A549 (cell line): ENCODE measurements around the gene ARHGAP18. TPM values are rescaled to one million over a fixed set of nuclear protein-coding genes. Genes with fewer than 3 reads are reported as not detected.

ENCODE experiments used
- ATAC-seq, 2 experiments: fragments of 200-7000 bp in 1 of 2; fragments of >200 bp in 1 of 2; cut with Nextera tagmentation in 1 of 2; cut with Tn5 transposase in 1 of 2; 3 replicates each; pipeline versions ENCODE4 v1.8.0 to v1.9.1; 2018 to 2020; ENCODE audit warnings: mild to moderate bottlenecking in 1 of 2, moderate library complexity in 1 of 2
- CTCF ChIA-PET: fragments of 300-600 bp; sonication (Branson Sonifier 250); formaldehyde crosslinking; extraction: SDS; loops from one replicate; lab custom pipeline; 2021; ENCODE audit warnings: antibody characterized with exemption, inconsistent platforms; lab: Yijun Ruan, JAX
- POLR2A ChIA-PET: fragments of 350-600 bp; formaldehyde crosslinking; extraction: SDS; loops from one replicate; lab custom pipeline; 2021; ENCODE audit warnings: antibody characterized with exemption, inconsistent platforms; lab: Yijun Ruan, JAX
- DNase-seq, 2 experiments: peaks; one replicate each; pipeline versions ENCODE4 v3.0.0 to v3.0.0-alpha.2; 2011 to 2016; ENCODE audit warnings: low read depth in 1 of 2, low spot score in 1 of 2
- FAIRE-seq: peaks from 2 replicates; lab custom pipeline; 2011; peaks lifted over from hg19 to GRCh38; lab: Jason Lieb, UNC
- H3K27ac ChIP-seq, 2 experiments: fragments of >200 bp; sonication (Bioruptor Twin); formaldehyde crosslinking; 3 replicates each; pipeline ENCODE4 v1.5.1; 2016 to 2017
- H3K4me1 ChIP-seq: fragments of >200 bp; sonication (Bioruptor Twin); formaldehyde crosslinking; 3 replicates; pipeline ENCODE4 v1.6.1; 2016
- H3K4me2 ChIP-seq: fragments of >200 bp; sonication (Bioruptor Twin); formaldehyde crosslinking; 3 replicates; pipeline ENCODE4 v1.6.1; 2016
- H3K4me3 ChIP-seq: fragments of >200 bp; sonication (Bioruptor Twin); formaldehyde crosslinking; 3 replicates; pipeline ENCODE4 v1.5.1; 2016
- H3K9me3 ChIP-seq: fragments of >200 bp; sonication (Bioruptor Twin); formaldehyde crosslinking; 3 replicates; pipeline ENCODE4 v1.6.1; 2016
- CBX2 ChIP-seq: fragments of 200-600 bp; sonication (generic); IDR thresholded peaks from 2 replicates; pipeline ENCODE4 v1.6.1; 2016; ENCODE audit warnings: low read depth, mild to moderate bottlenecking, borderline replicate concordance
- CEBPB ChIP-seq, 2 experiments: fragments of >200 bp in 1 of 2; sonication (Bioruptor Twin) in 1 of 2; formaldehyde crosslinking in 1 of 2; IDR thresholded peaks; 2 replicates each; pipeline ENCODE4 v1.6.1; 2012 to 2016
- EHMT2 ChIP-seq: fragments of 200-600 bp; sonication (generic); IDR thresholded peaks from 2 replicates; pipeline ENCODE4 v1.6.1; 2016; ENCODE audit warnings: antibody characterized with exemption, low read depth, mild to moderate bottlenecking, moderate library complexity
- ESRRA ChIP-seq: fragments of 150-350 bp; IDR thresholded peaks from 2 replicates; pipeline ENCODE4 v1.6.1; 2014; ENCODE audit warnings: mild to moderate bottlenecking, low read length, borderline replicate concordance
- FOSB ChIP-seq: fragments of 250-450 bp; sonication (Bioruptor Pico); IDR thresholded peaks from 2 replicates; pipeline ENCODE4 v1.5.0; 2020; ENCODE audit warnings: mild to moderate bottlenecking, moderate library complexity
- HDAC2 ChIP-seq: fragments of 200-600 bp; sonication (generic); IDR thresholded peaks from 2 replicates; pipeline ENCODE4 v1.6.1; 2016
- HEYL ChIP-seq: fragments of 250-450 bp; sonication (Bioruptor Pico); IDR thresholded peaks from 2 replicates; pipeline ENCODE4 v1.8.0; 2021; ENCODE audit warnings: mild to moderate bottlenecking, moderate library complexity
- HOXB5 ChIP-seq: fragments of 250-450 bp; sonication (Bioruptor Pico); IDR thresholded peaks from 2 replicates; pipeline ENCODE4 v1.5.0; 2020; ENCODE audit warnings: mild to moderate bottlenecking, moderate library complexity
- MAFK ChIP-seq: fragments of 450-650 bp; IDR thresholded peaks from 2 replicates; pipeline ENCODE4 v1.6.1; 2014; ENCODE audit not compliant: partially characterized antibody
- MAZ ChIP-seq: fragments of 150-350 bp; IDR thresholded peaks from 2 replicates; pipeline ENCODE4 v1.6.1; 2014; ENCODE audit warnings: antibody characterized with exemption, low read depth, low read length, borderline replicate concordance
- MYC ChIP-seq: IDR thresholded peaks from 2 replicates; pipeline ENCODE4 v1.6.1; 2012; ENCODE audit warnings: mild to moderate bottlenecking, inconsistent platforms, low read length, improper control_type of control experiment, borderline replicate concordance
- NFE2L2 ChIP-seq: fragments of 150-350 bp; conservative IDR thresholded peaks from 2 replicates; pipeline ENCODE4 v1.6.1; 2014; ENCODE audit warnings: low read length
- NR3C1 ChIP-seq: fragments of >200 bp; sonication (Bioruptor Twin); formaldehyde crosslinking; IDR thresholded peaks from 3 replicates; pipeline ENCODE4 v1.6.1; 2017
- PHF8 ChIP-seq: fragments of 200-600 bp; sonication (generic); IDR thresholded peaks from 2 replicates; pipeline ENCODE4 v1.6.1; 2016; ENCODE audit warnings: low read depth, mild to moderate bottlenecking, antibody characterized with exemption, moderate library complexity, borderline replicate concordance
- RARB ChIP-seq: fragments of 250-450 bp; sonication (Bioruptor Pico); IDR thresholded peaks from 2 replicates; pipeline ENCODE4 v1.8.0; 2021; ENCODE audit warnings: mild to moderate bottlenecking, moderate library complexity
- RFX5 ChIP-seq: fragments of 450-650 bp; IDR thresholded peaks from 2 replicates; pipeline ENCODE4 v1.7.1; 2014; ENCODE audit warnings: antibody characterized with exemption, mild to moderate bottlenecking, moderate library complexity
- SREBF2 ChIP-seq: fragments of 450-650 bp; IDR thresholded peaks from 2 replicates; pipeline ENCODE4 v1.6.1; 2014; ENCODE audit warnings: mild to moderate bottlenecking, moderate library complexity
- ZC3H11A ChIP-seq: fragments of 450-650 bp; IDR thresholded peaks from 2 replicates; pipeline ENCODE4 v1.6.1; 2014; ENCODE audit warnings: antibody characterized with exemption, mild to moderate bottlenecking
- ZNF302 ChIP-seq: fragments of 250-450 bp; sonication (Bioruptor Pico); IDR thresholded peaks from 2 replicates; pipeline ENCODE4 v1.9.0; 2021; ENCODE audit warnings: inconsistent platforms, mild to moderate bottlenecking, moderate library complexity
- ZSCAN20 ChIP-seq: fragments of 250-450 bp; sonication (Bioruptor Pico); IDR thresholded peaks from 2 replicates; pipeline ENCODE4 v1.8.0; 2022; ENCODE audit warnings: mild to moderate bottlenecking, moderate library complexity
- WGBS: methylation state at CpG from one replicate; pipeline ENCODE4 v1.1.6; 2017; ENCODE audit errors: missing lambda C conversion rate; 5-methylcytosine and 5-hydroxymethylcytosine counted together
- polyA plus RNA-seq, 4 experiments: library from polyadenylated mRNA; depleted of rRNA in 3 of 4; stranded (reverse); fragments of >200 nt; fragmentation: RNase III in 1 of 4; extraction: RNeasy Plus Mini Kit Qiagen cat#74134 plus additional on column Dnase treatment in 1 of 4; gene quantifications; 2 replicates in 3 of 4; 3 replicates in 1 of 4; pipeline ENCODE4 v1.2.3, GENCODE V29; 2011 to 2017
- TF ChIP-seq, protein P1 (sequence below): IDR thresholded peaks from 2 replicates; pipeline ENCODE4 v1.6.1; 2012; ENCODE audit warnings: low read depth, borderline replicate concordance
- TF ChIP-seq, protein P2 (sequence below): fragments of >200 bp; sonication (Bioruptor Twin); formaldehyde crosslinking; IDR thresholded peaks from 2 replicates; pipeline ENCODE4 v1.6.1; 2016
- TF ChIP-seq, protein P3 (sequence below): fragments of >200 bp; sonication (Bioruptor Twin); formaldehyde crosslinking; IDR thresholded peaks from 3 replicates; pipeline ENCODE4 v1.5.1; 2016
- TF ChIP-seq, protein P4 (sequence below): IDR thresholded peaks from 2 replicates; pipeline ENCODE4 v1.6.1; 2012

The ARHGAP18 gene
- polyA plus RNA-seq, 2 of the 4 experiments (the other 2 are of a cell fraction) = 11.2 to 16.7 TPM

DNA sequence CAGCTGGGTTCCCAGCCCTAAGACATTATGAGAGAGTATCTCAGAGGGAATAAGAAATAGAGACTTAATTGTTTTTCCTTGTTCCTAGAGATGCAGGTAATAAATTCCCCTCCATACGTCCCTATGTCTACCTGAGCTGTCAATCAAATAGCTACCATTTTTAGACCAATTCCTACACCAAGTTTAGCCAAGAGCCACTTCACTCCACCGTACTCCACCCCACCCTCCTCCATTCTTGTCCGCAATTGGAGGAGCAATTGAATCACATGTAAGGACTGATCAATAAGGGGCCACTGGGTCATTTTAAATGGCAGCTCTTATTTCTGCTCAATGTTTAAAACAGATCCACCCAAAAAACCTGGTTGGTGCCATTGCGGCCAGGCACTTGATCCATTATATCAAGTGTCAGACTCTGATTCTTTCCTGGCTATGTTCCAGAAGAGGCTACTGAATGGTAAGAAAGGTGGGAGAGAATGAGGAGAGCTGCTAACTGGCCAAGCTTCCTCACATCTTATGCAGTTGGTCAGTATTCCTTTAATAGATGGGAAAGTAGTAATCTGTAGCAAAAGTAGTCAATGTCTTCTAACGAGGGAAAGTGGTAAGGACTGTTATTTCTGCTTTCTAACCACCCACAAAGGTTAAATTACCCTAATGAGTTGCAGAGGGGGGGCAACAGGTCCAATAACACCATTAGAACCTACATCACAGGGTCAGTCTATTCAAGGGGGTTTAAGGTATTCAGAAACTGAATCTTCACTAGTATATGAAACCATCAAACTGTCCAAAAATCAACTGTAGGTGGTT lies 34.1 kb downstream of the ARHGAP18 start:
- 91% methylated on average over 5 of the region's 5 CpGs for WGBS
- POLR2A ChIA-PET = interaction anchor here (0.7 kb wide), 1 partner anchor 70 kb away, joined by 4 read pairs; no protein-coding TSS in a partner anchor
- no peaks in the 10 kb centered on the region for H3K9me3 ChIP-seq
- peak overlapping the region in 1 of 2 experiments; percentile 71; a peak in 3 of 6 replicates for H3K27ac ChIP-seq
- CTCF ChIA-PET = interaction anchor here (1.5 kb wide), 1 partner anchor 10 kb away, joined by 5 read pairs; no protein-coding TSS in a partner anchor
- no peak overlapping the region for H3K4me3 ChIP-seq
- no peak for FAIRE-seq
- no peak overlapping the region for H3K4me2 ChIP-seq
- H3K4me1 ChIP-seq = peaks cover 63% of the 10 kb centered on the region
- no peak for DNase-seq
- no peak for ATAC-seq
- TF ChIP-seq CEBPB (IDR thresholded peaks at IDR 0.05) = no peak
- TF ChIP-seq ZC3H11A = no peak
- no peak for TF ChIP-seq HEYL
- TF ChIP-seq MAFK = no peak
- TF ChIP-seq NR3C1 = no peak
- TF ChIP-seq, protein P1, sequence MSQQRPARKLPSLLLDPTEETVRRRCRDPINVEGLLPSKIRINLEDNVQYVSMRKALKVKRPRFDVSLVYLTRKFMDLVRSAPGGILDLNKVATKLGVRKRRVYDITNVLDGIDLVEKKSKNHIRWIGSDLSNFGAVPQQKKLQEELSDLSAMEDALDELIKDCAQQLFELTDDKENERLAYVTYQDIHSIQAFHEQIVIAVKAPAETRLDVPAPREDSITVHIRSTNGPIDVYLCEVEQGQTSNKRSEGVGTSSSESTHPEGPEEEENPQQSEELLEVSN = no peak
- TF ChIP-seq MYC = no peak
- no peak for TF ChIP-seq HOXB5 (CRISPR knock-in tag)
- no peak for TF ChIP-seq NFE2L2
- no peak for TF ChIP-seq RARB (CRISPR knock-in tag)

DNA sequence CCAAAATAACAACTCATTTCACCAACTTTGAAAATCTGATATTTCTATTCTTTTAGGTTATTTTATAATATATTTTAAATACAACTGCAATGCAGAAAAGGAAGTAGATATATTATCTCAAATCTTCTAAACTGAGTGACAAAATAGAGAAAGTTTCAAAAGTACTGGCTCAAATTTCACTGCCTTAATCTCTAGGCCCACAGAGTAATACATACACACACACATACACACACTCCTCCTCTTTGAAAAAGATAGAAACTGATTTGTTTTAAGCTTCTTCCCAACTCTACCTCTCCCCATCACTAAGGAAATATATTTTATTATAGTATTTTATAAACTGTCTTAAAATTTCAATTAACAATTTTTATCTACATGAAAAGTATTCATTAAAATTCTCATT lies 36.2 kb downstream of the ARHGAP18 start:
- H3K27ac ChIP-seq = peak overlapping the region; percentile 71 to 90
- no peak for DNase-seq
- CTCF ChIA-PET = interaction anchor here (1.1 kb wide), 1 partner anchor 31 kb away, joined by 3 read pairs; no protein-coding TSS in a partner anchor
- TF ChIP-seq NFE2L2 = no peak
- TF ChIP-seq HOXB5 (CRISPR knock-in tag) = no peak
- no peak for TF ChIP-seq HDAC2
- no peak for TF ChIP-seq FOSB
- TF ChIP-seq SREBF2 = no peak
- TF ChIP-seq, protein P1 = no peak
- no peak for TF ChIP-seq MAZ
- no peak for TF ChIP-seq PHF8
- TF ChIP-seq, protein P2, sequence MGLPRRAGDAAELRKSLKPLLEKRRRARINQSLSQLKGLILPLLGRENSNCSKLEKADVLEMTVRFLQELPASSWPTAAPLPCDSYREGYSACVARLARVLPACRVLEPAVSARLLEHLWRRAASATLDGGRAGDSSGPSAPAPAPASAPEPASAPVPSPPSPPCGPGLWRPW = no peak
- TF ChIP-seq EHMT2 = no peak
- no peak for TF ChIP-seq ESRRA
- no peak for TF ChIP-seq ZSCAN20 (CRISPR knock-in tag)
- no peak for TF ChIP-seq CBX2
- no peak for TF ChIP-seq ZNF302 (CRISPR knock-in tag)
- TF ChIP-seq MAFK = no peak
- TF ChIP-seq, protein P3, sequence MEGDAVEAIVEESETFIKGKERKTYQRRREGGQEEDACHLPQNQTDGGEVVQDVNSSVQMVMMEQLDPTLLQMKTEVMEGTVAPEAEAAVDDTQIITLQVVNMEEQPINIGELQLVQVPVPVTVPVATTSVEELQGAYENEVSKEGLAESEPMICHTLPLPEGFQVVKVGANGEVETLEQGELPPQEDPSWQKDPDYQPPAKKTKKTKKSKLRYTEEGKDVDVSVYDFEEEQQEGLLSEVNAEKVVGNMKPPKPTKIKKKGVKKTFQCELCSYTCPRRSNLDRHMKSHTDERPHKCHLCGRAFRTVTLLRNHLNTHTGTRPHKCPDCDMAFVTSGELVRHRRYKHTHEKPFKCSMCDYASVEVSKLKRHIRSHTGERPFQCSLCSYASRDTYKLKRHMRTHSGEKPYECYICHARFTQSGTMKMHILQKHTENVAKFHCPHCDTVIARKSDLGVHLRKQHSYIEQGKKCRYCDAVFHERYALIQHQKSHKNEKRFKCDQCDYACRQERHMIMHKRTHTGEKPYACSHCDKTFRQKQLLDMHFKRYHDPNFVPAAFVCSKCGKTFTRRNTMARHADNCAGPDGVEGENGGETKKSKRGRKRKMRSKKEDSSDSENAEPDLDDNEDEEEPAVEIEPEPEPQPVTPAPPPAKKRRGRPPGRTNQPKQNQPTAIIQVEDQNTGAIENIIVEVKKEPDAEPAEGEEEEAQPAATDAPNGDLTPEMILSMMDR = no peak
- no peak for TF ChIP-seq RFX5
- TF ChIP-seq, protein P4, sequence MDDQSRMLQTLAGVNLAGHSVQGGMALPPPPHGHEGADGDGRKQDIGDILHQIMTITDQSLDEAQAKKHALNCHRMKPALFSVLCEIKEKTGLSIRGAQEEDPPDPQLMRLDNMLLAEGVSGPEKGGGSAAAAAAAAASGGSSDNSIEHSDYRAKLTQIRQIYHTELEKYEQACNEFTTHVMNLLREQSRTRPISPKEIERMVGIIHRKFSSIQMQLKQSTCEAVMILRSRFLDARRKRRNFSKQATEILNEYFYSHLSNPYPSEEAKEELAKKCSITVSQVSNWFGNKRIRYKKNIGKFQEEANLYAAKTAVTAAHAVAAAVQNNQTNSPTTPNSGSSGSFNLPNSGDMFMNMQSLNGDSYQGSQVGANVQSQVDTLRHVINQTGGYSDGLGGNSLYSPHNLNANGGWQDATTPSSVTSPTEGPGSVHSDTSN = no peak
- TF ChIP-seq, all 56 proteins: peak for 0
- Histone ChIP-seq H3K9me3 (no peaks in the 10 kb centered on the region), H3K4me2 (peak overlapping the region; percentile 73), H3K4me3 (no peak overlapping the region), H3K4me1 (peaks cover 44% of the 10 kb centered on the region)
- FAIRE-seq (no peak), ATAC-seq (no peak)
- POLR2A ChIA-PET = interaction anchor here (1.1 kb wide), 1 partner anchor 36 kb away, joined by 5 read pairs; the partner anchor contains the start of gene ARHGAP18
